Omental fat pad (tissue), 4 donors: ENCODE data around the gene OR2A1. TPM values are rescaled to one million over a fixed set of nuclear protein-coding genes. Genes with fewer than 3 reads are reported as not detected.

Source experiments
- total RNA-seq, 4 donors: library from RNA; depleted of rRNA; stranded (reverse); fragments of >200 nt; gene quantifications; one replicate each; pipeline ENCODE4 v1.1.0, GENCODE V29; 2016

The OR2A1 gene
- total RNA-seq, 4 donors from 2014 or later, result 0.09 to 0.95 TPM; not detected in 2

Other genes with a start within 250 kb of the OR2A1 start
- gene OR2A25, start 242.6 kb upstream of the OR2A1 start, total RNA-seq, result not detected
- not detected for gene OR2A12, start 226.1 kb upstream of the OR2A1 start, total RNA-seq
- not detected for gene OR2A2, start 202.8 kb upstream of the OR2A1 start, total RNA-seq
- gene OR2A14, start 189.2 kb upstream of the OR2A1 start, total RNA-seq, result not detected
- gene CTAGE4, start 129.0 kb upstream of the OR2A1 start, total RNA-seq, result 1 to 10 TPM in 3 of 4 donors, not detected in 1; 1.8 to 6.7 (median 2.3) TPM
- 1 to 10 TPM; 2.8 to 6.7 (median 4.1) TPM for gene ARHGEF35, start 116.6 kb upstream of the OR2A1 start, total RNA-seq
- gene OR2A42, start 72.8 kb upstream of the OR2A1 start, total RNA-seq, result 1 to 10 TPM in 1 of 4 donors, not detected in 3; 1.0 TPM
- 10 to 100 TPM in 1 of 4 donors, 1 to 10 TPM in 3; 3.1 to 16.9 (median 4.1) TPM for gene OR2A7, start 47.6 kb upstream of the OR2A1 start, total RNA-seq
- 1 to 10 TPM in 1 of 4 donors, under 1 TPM in 3; 0.32 to 1.3 (median 0.56) TPM for gene CTAGE8, start 43.1 kb upstream of the OR2A1 start, total RNA-seq
- 10 to 100 TPM in 2 of 4 donors, 1 to 10 TPM in 2; 6.6 to 21.3 (median 9.7) TPM for gene ARHGEF5, start 43.0 kb downstream of the OR2A1 start, total RNA-seq
- not detected for gene NOBOX, start 91.3 kb downstream of the OR2A1 start, total RNA-seq